GM18951 (cell line): ENCODE results near the gene FAM90A26.
"Not testable (repeated sequence)": the region's sequence is repeated elsewhere in the genome, so short reads cannot be mapped to it uniquely, and the experiment has no call there.

Experiments used
- POLR2A ChIP-seq: IDR thresholded peaks from 4 replicates; pipeline ENCODE4 v1.6.1; 2011; ENCODE audit warnings: mild to moderate bottlenecking; ENCODE audit not compliant: insufficient read length, insufficient read depth; ENCODE audit errors: extremely low read depth
- in situ Hi-C: fragments of 300-500 bp; cut with MboI; formaldehyde crosslinking; loops from one replicate; pipeline ENCODE4 v1.12.0; 2022; ENCODE audit warnings: low sequenced_read_pairs, mixed read lengths, inconsistent platforms; ENCODE audit not compliant: unreplicated experiment

The FAM90A26 gene, protein sequence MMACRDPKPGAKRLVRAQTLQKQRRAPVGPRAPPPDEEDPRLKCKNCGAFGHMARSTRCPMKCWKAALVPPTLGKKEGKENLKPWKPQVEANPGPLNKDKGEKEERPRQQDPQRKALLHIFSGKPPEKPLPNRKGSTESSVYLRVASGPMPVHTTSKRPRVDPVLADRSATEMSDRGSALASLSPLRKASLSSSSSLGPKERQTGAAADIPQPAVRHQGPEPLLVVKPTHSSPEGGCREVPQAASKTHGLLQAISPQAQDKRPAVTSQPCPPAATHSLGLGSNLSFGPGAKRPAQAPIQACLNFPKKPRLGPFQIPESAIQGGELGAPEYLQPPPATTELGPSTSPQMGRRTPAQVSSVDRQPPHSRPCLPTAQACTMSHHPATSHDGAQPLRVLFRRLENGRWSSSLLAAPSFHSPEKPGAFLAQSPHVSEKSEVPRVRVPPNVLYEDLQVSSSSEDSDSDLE

DNA sequence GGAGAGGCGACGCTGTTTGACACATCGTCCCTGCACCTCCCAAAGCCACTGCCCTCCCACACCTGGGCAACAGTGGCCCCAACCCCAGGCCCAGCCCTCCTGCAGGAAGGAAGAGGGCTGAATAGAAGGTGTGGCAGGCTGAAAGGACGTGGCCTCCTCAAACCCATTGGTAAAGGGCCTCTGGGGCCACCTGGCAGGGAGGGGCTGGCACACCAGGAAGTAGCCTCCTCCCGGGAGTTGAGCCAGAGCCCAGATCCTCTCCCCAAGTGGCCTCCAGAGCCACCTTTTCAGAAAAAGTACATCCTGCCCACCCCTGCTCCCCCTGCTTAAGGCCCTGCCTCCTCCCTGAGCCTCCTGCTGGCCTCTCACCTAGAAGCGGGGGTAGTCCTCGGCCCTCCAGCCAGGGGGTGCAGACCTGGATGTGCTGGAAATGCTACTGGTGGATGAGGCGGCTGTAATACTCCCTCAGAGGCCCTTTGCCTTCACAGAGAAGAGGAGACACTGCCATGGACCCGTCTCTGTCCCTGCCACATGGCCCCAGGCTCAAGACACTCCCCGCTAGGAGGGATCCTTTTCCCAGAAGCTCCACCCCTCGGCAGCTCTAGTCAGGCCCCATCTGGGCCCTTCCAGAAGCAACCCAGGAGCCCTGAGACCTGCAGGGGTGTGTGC lies at the start of gene FAM90A26:
Gene FAM90A26 (plus strand): TSS at position 619 of the 669 bp plus-strand sequence. CDS start 2,764 bp downstream, outside the sequence.
- in situ Hi-C loops: not testable (repeated sequence)

DNA sequence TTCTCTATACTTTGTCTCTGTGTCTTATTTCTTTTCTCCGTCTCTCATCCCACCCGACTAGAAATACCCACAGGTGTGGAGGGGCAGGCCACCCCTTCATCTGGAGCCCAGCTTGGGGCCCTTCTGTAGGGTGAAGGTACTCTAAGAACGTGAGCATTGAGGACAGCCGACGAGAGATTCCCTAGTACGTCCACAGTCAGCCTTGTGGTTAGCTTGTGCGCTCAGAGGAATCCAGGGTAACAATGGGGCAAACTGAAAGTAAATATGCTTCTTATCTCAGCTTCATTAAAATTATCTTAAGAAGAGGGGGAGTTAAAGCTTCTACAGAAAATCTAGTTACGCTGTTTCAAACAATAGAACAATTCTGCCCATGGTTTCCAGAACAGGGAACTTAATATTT lies 47.5 kb upstream of the FAM90A26 start:
- in situ Hi-C loops: not testable (repeated sequence)

DNA sequence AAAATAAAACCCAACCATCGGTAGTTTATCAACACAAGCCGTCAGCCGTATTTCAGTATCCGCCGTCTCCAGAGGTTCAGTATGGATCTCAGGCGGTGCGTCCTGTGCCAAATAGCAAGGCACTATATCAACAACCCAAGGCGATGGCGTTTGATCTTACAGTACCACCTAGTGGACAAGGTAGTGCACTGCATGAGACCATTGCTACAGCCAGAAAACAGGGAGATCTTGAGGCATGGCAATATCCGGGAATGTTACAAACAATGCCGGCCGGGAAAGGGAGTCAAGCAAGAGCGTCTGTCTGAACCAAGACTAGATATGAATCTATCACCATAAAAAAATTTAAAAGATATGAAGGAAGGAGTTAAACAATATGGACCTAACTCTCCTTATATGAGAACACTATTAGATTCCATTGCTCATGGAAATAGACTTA lies 46.6 kb upstream of the FAM90A26 start:
- in situ Hi-C loops: not testable (repeated sequence)

DNA sequence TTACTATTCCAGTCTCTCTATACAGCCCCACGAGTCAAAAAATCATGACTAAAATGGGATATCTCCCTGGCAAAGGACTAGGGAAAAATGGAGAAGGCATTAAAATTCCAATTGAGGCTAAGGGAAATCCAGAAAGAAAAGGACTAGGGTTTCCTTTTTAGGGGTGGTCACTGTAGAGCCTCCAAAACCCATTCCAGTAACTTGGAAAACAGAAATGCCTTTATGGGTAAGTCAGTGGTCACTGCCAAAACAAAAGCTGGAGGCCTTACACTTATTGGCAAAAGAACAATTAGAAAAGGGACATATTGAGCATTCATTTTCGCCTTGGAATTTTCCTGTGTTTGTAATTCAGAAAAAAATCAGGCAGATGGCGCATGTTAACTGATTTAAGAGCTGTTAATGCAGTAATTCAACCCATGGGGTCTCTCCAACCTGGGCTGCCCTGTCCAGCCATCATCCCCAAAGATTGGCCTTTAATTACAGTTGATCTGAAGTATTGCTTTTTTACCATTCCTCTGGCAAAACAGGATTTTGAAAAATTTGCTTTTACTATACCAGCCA lies 44.5 kb upstream of the FAM90A26 start:
- in situ Hi-C loops: loop anchor here (25.0 kb wide), 1 partner anchor 137 kb away; the partner anchor contains the start of genes USP17L19, USP17L20, USP17L21 and USP17L22

DNA sequence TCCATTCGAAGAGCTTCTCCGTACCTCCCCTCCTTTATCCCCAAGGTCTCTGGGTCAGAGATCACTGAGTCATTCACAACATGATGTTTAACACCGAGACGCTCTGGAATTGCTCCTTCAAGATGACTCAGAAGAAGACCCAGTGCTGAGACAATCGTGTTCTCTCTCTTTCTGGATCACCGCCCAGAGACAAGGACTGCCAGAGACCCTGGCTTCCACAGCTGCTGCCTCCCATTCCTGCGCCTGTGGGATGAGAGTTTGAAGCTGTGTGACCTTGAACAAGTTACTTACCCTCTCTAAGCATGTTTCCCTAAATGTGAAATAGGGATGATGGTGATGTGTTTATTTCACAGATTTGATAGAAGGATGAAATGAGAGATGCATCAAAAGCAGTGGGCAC lies 38.8 kb upstream of the FAM90A26 start:
- in situ Hi-C loops: loop anchor here (25.0 kb wide), 1 partner anchor 131 kb away; the partner anchor contains the start of genes USP17L19, USP17L20, USP17L21 and USP17L22

DNA sequence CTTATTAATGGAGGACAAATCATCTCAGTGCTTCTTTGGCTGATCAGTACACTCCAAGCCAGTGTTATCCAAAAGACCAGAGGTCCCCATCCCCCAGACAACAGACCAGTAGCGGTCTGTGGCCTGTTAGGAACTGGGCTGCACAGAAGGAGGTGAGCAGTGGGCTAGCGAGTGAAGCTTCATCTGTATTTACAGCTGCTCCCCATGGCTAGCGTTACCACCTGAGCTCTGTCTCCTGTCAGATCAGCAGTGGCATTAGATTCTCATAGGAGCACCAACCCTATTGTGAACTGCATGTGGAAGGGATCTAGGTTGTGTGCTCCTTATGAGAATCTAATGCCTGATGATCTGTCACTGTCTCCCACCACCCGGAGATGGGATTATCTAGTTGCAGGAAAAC lies 37.4 kb upstream of the FAM90A26 start:
- in situ Hi-C loops: loop anchor here (25.0 kb wide), 1 partner anchor 129 kb away; the partner anchor contains the start of genes USP17L19, USP17L20, USP17L21 and USP17L22

DNA sequence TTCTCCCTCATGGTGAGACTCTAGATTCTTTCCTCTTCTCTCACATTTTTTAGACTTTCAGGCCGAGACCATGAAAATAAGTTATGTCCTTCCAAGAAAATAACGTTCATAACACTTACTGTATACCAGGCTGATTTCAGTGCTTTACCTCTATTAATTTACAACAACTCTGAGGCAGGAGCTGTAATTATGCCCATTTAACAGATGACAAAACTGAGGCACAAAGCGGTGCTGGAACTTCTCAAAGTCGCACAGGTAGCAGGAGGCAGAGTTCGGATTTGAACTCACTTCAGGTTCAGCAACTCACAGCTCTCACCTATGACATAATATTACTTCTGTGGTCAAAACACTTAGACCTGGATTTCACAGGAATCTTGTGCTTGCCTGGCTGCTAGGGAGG lies 36.2 kb upstream of the FAM90A26 start:
- in situ Hi-C loops: loop anchor here (25.0 kb wide), 1 partner anchor 128 kb away; the partner anchor contains the start of genes USP17L19, USP17L20, USP17L21 and USP17L22

DNA sequence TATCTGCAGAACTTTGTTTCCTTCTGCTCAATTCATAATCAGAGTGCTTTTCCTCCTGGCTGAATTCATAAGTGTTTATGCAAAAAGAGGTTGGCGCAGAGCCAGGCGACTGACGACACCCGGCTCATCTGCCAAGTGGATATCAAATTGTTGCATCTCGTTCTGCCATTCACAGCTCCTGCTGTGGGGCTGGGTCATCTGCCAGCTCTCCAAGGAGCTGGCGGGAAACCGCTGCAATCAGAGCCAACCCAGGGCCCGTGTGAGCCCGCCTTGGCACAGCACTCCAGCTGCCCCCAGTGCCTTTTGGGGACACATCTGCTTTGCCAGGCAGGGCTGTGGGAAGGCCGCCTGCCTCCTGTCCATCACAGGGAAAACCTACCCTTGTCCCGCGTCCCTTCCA lies 35.7 kb upstream of the FAM90A26 start:
- in situ Hi-C loops: loop anchor here (25.0 kb wide), 1 partner anchor 128 kb away; the partner anchor contains the start of genes USP17L19, USP17L20, USP17L21 and USP17L22

DNA sequence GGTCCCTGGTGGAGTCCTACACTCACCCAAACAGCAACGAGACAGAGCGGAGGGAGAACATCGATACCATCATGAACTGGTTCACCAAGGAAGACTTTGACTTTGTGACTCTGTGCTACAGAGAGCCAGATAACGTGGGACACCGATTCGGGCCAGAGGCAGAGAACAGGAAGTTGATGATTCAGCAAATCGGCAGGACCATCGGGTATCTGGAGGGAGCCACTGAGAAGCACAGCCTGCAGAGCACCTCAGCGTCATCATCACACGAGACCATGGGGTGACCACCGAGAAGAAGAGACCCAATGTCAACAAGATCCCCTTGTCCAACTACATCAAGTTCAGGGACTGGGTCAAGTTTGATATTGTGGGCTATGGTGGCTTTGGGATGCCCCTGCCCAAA lies 29.2 kb upstream of the FAM90A26 start:
- in situ Hi-C loops: loop anchor here (25.0 kb wide), 1 partner anchor 121 kb away; the partner anchor contains the start of genes USP17L19, USP17L20, USP17L21 and USP17L22

DNA sequence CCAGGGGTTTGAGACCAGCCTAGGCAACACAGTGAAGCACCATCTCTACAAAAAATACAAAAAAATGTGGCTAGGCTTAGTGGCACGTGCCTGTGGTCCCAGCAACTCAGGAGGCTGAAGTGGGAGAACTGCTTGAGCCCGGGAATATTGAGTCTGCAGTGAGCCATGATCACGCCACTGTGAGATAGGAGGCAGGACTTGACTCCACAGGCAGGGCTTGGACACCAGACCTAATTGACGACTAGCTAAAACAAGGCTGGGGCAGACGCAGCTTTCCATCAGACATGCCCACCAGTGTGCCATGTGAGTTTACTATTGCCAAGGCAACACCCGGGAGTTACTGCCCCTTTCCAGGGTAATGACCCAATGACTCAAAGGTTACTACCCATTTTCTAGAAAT lies 27.4 kb upstream of the FAM90A26 start:
- in situ Hi-C loops: loop anchor here (25.0 kb wide), 1 partner anchor 120 kb away; the partner anchor contains the start of genes USP17L19, USP17L20, USP17L21 and USP17L22

DNA sequence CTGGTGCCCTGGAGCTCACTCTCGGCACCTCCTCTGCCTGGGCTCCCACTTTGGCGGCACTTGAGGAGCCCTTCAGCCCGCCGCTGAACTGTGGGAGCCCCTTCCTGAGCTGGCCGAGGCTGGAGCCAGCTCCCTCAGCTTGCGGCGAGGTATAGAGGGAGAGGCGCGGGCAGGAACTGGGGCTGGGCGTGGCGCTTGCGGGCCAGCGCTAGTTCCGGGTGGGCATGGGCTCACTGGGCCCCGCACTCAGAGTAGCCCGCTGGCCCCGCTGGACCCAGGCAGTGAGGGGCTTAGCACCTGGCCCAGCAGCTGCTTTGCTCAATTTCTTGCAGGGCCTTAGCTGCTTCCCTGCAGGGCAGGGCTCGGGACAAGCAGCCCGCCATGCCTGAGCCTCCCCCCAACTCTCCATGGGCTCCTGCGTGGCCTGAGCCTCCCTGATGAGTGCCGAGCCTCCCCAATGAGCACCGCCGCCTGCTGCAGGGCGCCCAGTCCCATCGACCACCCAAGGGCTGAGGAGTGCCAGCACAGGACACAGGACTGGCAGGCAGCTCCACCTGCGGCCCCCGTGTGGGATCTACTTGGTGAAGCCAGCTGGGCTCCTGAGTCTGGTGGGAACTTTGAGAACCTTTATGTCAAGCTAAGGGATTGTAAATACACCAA lies 26.7 kb upstream of the FAM90A26 start:
- TF ChIP-seq POLR2A: no peak
- in situ Hi-C loops: loop anchor here (25.0 kb wide), 1 partner anchor 119 kb away; the partner anchor contains the start of genes USP17L19, USP17L20, USP17L21 and USP17L22

DNA sequence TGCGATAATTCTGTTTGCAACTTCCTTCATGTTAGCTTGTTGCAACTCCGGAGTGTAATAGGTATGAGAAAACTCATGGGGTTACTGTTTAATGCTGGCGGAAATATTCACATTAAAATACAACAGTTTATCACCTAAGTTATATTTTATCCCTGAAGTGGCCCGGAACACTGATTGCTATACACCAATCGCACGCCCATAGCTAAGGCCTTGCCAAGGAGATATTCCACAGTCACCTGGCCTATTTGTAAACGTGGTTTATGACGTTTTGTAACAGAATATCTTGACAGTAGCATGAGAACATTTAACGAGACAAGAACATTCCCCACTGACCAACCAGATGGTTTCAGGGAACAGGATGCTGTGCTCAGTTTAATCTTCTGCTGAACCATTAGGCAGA lies 23.2 kb upstream of the FAM90A26 start:
- no peak for TF ChIP-seq POLR2A
- in situ Hi-C loops: loop anchor here (25.0 kb wide), 1 partner anchor 115 kb away; the partner anchor contains the start of genes USP17L19, USP17L20, USP17L21 and USP17L22

DNA sequence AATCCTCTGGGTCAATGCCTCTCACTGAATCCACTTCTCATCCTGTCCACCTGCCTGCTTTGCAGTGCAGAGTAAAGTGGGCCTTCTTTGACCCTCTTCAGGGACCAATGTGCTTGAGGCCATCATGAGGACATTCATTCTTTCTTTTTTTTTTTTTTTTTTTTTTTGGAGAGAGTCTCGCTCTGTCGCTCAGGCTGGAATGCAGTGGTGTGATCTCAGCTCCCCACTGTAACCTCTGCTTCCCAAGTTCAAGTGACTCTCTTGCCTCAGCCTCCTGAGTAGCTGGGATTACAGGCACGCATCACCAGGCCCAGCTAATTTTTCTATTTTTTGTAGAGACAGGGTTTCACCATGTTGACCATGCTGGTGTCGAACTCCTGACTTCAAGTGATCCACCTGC lies 22.8 kb upstream of the FAM90A26 start:
- in situ Hi-C loops: loop anchor here (25.0 kb wide), 1 partner anchor 115 kb away; the partner anchor contains the start of genes USP17L19, USP17L20, USP17L21 and USP17L22

DNA sequence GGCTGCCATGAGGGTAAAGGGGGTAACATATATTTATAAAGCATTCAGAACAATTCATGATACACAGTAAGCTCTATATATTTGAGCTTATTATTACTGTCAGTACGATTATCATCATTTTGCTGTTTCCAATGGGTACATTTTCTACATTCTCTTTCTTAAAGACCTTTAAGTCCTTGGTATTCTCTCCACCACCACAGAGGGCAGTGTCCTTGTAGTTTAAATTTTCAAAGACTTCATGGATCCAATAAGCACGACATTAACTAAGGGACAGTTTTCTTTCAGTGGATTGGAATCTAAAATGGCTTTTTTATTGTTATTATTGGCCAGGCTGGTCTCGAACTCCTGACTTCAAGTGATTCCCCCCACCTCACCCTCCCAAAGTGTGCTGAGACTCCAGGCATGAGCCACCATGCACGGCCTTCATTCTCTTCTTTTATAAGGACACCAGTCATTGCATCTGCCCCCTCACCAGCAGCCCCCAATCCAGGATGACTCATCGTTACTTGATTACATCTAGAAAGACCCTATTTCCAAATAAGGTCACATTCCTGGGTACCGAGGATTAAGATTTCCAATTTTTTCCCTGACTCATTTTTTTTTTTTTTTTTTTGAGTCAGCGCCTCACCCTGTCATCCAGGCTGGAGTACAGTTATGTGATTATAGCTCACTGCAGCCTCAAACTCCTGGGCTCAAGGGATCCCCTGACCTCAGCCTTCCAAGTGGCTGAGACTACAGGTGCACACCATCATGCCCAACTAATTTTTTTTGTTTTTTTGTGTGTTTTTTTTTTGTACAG lies 21.4 kb upstream of the FAM90A26 start:
- in situ Hi-C loops: loop anchor here (25.0 kb wide), 1 partner anchor 113 kb away; the partner anchor contains the start of genes USP17L19, USP17L20, USP17L21 and USP17L22

DNA sequence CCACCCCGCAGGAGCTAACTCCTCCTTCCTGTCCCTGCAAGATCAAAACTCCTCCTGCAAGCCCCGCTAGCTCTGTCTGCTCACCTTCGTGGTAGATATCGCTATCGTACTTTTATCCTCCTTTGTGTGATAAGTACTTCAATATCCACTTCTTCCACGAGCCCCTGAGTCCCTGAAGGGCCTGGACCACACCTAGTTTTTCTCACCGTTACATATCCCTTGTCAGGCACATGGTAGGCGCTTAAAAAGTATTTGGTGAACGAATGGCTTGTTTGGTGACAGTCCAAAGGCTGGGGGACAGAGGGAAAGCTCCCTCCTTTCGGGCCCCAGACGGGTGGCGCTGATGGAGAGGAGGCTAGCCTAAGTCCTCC lies 18.4 kb upstream of the FAM90A26 start:
- in situ Hi-C loops: not testable (repeated sequence)

DNA sequence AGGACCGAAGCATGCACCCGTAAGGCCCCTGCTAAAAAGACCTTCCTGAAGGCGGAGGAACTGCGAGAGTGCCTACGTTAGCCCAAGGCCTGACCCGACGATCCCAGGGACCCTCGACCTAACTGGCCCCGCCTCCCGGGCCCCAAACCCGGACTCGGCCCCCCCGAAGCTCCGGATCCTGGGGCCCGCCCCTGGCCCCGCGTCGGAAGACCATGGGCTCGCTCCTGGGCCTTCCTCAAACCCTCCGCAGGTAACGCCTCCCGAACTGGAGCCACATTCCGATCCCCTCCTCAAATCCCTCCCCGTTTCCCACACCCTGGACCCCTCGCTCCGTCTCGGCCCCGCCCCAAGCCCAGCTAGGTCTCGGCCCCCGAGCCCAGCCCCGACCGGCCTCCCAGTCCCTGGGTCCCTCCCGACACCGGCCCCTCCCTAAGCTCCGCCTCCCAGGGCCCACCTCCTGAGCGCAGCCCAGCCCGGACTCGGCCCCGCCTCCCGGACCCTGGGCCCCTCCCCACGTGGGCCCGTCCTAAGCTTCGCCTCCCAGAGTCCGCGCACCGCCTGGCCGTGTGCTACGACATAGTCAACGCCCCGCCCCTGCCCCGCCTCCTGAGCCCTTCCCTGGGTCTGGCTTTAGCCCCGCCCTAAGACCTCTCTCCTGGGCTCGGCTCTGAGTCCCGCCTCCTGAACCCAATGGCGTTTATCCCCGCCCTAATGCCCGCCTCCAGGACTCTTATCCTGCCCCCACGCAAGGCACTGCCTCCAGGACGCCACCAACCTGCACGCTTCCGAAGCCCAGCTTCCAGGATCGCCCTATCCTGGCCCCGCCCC lies 17.8 kb upstream of the FAM90A26 start:
- in situ Hi-C loops: not testable (repeated sequence)

DNA sequence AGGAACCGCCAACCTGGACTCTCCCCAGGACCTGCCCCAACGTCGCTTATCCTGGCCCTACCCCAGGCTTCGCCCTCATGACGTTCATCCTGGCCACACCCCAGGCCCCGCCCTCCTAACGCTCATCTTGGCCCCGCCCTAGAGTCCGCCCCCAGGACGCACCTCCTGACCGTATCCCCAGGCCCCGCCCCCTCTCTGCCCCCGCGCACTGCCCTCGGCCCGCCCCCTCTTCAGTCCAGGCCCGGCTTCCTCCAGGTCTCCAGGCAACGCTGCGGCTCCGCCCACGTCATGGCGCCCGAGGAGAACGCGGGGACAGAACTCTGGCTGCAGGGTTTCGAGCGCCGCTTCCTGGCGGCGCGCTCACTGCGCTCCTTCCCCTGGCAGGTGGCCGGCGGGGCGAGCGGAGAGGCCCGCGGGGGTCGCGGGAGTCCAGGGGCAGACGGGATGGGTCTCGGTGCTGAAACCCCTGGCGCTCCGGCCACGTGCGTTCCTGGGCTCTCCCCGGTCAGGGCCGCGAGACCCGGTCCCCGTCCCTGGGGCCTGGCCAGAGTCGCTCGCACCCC lies 17.1 kb upstream of the FAM90A26 start:
- in situ Hi-C loops: not testable (repeated sequence)
